ENCODE measurements around the gene UBXN1.

The UBXN1 gene

GRCh38 chr11:62708793-62709192 lies 29.9 kb upstream of the UBXN1 start:
- H3K9me3 ChIP-seq (ENCODE audit: control insufficient read depth, insufficient read depth, low read length) = no peaks in the 10 kb centered on the region
- peaks cover 64% of the 10 kb centered on the region for H3K36me3 ChIP-seq (ENCODE audit: control insufficient read depth, low read length)
- peak overlapping the region; percentile 99 for H3K4me2 ChIP-seq (ENCODE audit: low read length)
- H3K27ac ChIP-seq (ENCODE audit: low read depth, low read length) = peak overlapping the region; percentile 84
- no peak for TF ChIP-seq CTCF (IDR thresholded peaks at IDR 0.05; ENCODE audit: low read depth, low read length, poor library complexity, severe bottlenecking)
- H3F3A ChIP-seq (ENCODE audit: control insufficient read depth, insufficient read depth) = peaks cover 46% of the 10 kb centered on the region
- H3K27me3 ChIP-seq (ENCODE audit: control insufficient read depth, low read length) = no peaks in the 10 kb centered on the region
- no peaks in the 10 kb centered on the region for H3K9me2 ChIP-seq (replicated peaks; ENCODE audit: control insufficient read depth, low read length)
- H3K4me3 ChIP-seq (ENCODE audit: low read length) = peak overlapping the region; percentile 72
- peaks cover 18% of the 10 kb centered on the region for H3K79me2 ChIP-seq (ENCODE audit: control insufficient read depth, low read length)
- H4K20me1 ChIP-seq (ENCODE audit: control insufficient read depth, insufficient read depth, low read depth, low read length) = no peaks in the 10 kb centered on the region
- peaks cover 49% of the 10 kb centered on the region for H3K4me1 ChIP-seq (ENCODE audit: control insufficient read depth, low read length)

DNA sequence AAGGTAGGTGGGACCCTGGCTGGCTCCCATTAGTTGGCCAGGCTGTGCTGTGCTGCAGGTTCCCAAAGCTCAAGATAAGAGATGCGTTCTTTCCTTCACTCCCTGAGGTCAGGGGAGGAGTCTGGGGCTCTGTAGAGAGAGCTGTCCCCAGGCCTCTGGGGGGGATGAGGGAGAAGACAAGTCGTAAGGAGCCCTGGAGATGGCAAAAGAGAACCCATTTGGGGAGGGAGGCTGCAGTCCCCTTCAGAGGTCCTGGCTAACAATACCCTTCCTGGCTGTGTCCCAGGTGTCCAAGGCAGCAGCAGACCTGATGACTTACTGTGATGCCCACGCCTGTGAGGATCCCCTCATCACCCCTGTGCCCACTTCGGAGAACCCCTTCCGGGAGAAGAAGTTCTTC lies 29.5 kb upstream of the UBXN1 start:
- peak overlapping the region; percentile 99 for H3K4me2 ChIP-seq (ENCODE audit: low read length)
- peaks cover 49% of the 10 kb centered on the region for H3K4me1 ChIP-seq (ENCODE audit: control insufficient read depth, low read length)
- H3K27ac ChIP-seq (ENCODE audit: low read depth, low read length) = peak overlapping the region; percentile 84; the same call in 1 of the 2 replicates
- no peaks in the 10 kb centered on the region for H4K20me1 ChIP-seq (ENCODE audit: control insufficient read depth, insufficient read depth, low read depth, low read length)
- no peaks in the 10 kb centered on the region for H3K9me3 ChIP-seq (ENCODE audit: control insufficient read depth, insufficient read depth, low read length)
- TF ChIP-seq CTCF (IDR thresholded peaks at IDR 0.05; ENCODE audit: low read depth, low read length, poor library complexity, severe bottlenecking) (no peak), EZH2phosphoT487 (IDR thresholded peaks at IDR 0.05; ENCODE audit: borderline replicate concordance, low read length) (no peak)
- no peaks in the 10 kb centered on the region for H3K9me2 ChIP-seq (replicated peaks; ENCODE audit: control insufficient read depth, low read length)
- H3K79me2 ChIP-seq (ENCODE audit: control insufficient read depth, low read length) = peaks cover 18% of the 10 kb centered on the region
- H3K36me3 ChIP-seq (ENCODE audit: control insufficient read depth, low read length) = peaks cover 60% of the 10 kb centered on the region
- peak overlapping the region; percentile 72 for H3K4me3 ChIP-seq (ENCODE audit: low read length)
- no peaks in the 10 kb centered on the region for H3K27me3 ChIP-seq (ENCODE audit: control insufficient read depth, low read length)
- peaks cover 42% of the 10 kb centered on the region for H3F3A ChIP-seq (ENCODE audit: control insufficient read depth, insufficient read depth)

DNA sequence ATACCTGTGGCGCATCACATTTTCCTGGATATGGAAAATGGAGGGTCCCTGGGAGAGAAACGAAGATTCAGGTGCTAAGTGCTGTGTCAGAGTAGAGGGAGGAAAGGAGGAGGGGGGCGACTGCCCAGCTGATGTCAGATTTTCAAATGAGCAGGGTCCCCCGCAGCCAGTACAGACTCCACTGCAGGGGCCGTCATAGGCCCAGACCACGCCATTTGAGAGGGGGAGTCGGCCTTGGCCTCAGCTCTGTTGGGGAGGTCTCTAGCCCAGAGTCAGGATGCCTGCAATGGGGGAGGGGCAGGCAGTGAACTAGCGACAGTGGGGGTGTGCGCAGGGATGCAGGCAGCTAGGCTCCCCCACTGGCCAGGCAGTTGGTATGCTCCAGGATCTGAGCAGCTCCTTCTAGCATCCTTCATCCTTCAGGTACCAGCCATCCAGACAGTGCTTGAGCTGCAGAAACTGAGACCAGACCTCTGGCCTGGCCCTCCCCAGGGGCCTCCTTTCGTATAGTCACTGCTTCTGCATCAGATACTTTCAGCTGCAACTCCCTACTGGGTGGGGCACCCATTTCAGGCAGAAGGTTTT lies 28.5 kb upstream of the UBXN1 start, which contains the start of the genes BSCL2 and GNG3:
TSS of gene BSCL2 (minus strand) at position 148 of the 585 bp plus-strand sequence. CDS start 229 bp downstream, outside the sequence.
TSS of gene GNG3 (plus strand) at position 400 of the 585 bp plus-strand sequence. CDS start 620 bp downstream, outside the sequence.
- no peaks in the 10 kb centered on the region for H4K20me1 ChIP-seq (ENCODE audit: control insufficient read depth, insufficient read depth, low read depth, low read length)
- no peak within 1 kb of the TSS for H3K27ac ChIP-seq (ENCODE audit: low read depth, low read length)
- no peaks in the 10 kb centered on the region for H3K9me3 ChIP-seq (ENCODE audit: control insufficient read depth, insufficient read depth, low read length)
- H3K4me3 ChIP-seq (ENCODE audit: low read length) = peak within 1 kb of the TSS; percentile 92
- peaks cover 32% of the 10 kb centered on the region for H3F3A ChIP-seq (ENCODE audit: control insufficient read depth, insufficient read depth)
- no peaks in the 10 kb centered on the region for H3K9me2 ChIP-seq (replicated peaks; ENCODE audit: control insufficient read depth, low read length)
- H3K27me3 ChIP-seq (ENCODE audit: control insufficient read depth, low read length) = no peaks in the 10 kb centered on the region
- no peak for TF ChIP-seq EZH2phosphoT487 (IDR thresholded peaks at IDR 0.05; ENCODE audit: borderline replicate concordance, low read length)
- TF ChIP-seq CTCF (IDR thresholded peaks at IDR 0.05; ENCODE audit: low read depth, low read length, poor library complexity, severe bottlenecking) = no peak
- H3K79me2 ChIP-seq (ENCODE audit: control insufficient read depth, low read length) = peaks cover 18% of the 10 kb centered on the region
- H3K4me1 ChIP-seq (ENCODE audit: control insufficient read depth, low read length) = peaks cover 49% of the 10 kb centered on the region
- H3K36me3 ChIP-seq (ENCODE audit: control insufficient read depth, low read length) = peaks cover 52% of the 10 kb centered on the region
- peak within 1 kb of the TSS; percentile 99 for H3K4me2 ChIP-seq (ENCODE audit: low read length)

Measured in DOHH2 (cell line).